Activated CD8-positive, alpha-beta memory T cell treated with anti-CD3 and anti-CD28 coated beads for 48 hours (primary cell): ENCODE measurements around the gene GMDS.

ENCODE experiments used
- DNase-seq, 3 experiments: peaks; one replicate each; pipeline ENCODE4 v3.0.0-alpha.2; 2020; ENCODE audit warnings: low read depth in 2 of 3, low spot score in 2 of 3

GMDS gene

GRCh38 chr6:1598886-1599285 is 646.5 kb downstream of the GMDS start:
- no peak for DNase-seq

GRCh38 chr6:1598433-1598832 is 647.0 kb downstream of the GMDS start:
- no peak for DNase-seq

GRCh38 chr6:1597924-1598323 is 647.5 kb downstream of the GMDS start:
- no peak for DNase-seq

- DNase-seq: no peak
Measured at GRCh38 chr6:1597121-1597744, 648.2 kb downstream of the GMDS start.

DNA sequence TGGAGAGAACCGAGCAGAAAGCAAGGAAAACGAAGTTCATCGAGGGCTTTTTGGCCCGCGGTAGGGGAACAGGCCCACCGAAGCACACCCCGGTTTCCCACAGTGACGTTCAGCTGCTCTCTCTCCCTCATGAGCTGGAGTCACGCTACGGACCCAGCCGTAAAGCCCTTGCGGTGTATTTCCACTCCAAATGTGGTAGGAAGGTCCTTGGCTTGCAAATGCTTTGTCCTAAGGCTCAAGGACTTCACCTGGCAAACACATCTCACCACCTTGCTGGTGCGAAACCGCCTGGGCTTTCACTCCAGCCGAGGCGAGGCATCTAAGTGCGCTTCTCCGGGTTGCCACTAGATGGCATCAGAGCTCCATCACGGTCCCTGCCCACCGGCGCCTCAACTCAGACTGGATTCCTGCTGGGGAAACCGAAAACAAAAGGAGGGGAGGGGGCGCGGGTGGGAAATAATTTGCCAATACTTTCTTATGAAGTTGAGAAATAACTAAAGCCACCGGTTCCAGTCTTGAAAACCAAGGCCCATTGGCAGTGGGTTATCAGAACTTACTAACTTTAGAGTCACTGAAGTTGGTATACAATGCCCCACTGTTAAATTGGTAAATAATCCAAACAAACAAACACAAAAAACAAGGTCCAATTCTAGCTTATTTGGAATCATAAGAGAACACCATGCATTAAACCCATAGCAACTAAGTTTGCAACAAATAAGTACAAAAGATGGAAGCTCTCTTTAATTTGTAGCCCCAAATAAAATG is 649.1 kb downstream of the GMDS start:
- peak in 1 of 3 experiments; percentile 53 for DNase-seq

DNA sequence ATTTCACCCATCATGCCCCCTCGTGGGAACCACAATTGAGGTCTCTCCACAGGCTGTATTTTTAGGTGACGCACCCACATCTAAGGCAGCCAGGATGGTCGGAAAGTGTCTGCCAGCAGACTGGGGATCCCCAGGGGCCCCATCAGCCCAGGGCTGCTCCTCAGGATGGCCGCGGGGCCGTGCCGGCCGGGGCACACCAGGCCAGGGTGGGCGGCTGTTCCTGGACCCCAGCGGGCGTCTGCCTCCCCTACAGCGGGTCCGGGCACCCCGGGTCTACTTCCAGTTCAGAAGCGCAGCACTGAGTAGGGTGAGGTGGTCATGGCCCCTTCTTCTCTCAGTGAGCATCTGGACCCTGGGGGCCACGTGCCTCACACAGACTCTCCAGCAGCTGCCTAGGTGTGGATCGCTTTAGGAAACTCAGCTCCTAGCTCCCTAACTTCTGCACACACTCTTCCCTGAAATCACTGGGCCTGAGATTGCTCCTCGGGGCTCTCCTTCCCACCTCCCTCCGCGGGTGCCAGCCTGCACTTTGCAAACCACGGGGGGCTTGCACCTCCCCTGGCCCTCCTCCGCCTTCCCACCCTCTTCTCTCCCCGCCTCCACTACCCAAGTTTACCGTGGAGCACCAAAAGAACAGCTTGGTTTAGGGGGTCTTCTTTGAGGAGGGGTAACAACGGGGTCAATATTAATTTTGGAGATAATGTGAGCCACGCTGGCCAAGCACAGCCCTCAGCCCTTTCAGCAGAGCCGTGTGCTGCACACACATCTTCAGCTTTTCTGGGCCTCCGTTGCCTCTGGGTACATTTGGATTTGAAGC is 649.9 kb downstream of the GMDS start:
- DNase-seq: no peak

DNA sequence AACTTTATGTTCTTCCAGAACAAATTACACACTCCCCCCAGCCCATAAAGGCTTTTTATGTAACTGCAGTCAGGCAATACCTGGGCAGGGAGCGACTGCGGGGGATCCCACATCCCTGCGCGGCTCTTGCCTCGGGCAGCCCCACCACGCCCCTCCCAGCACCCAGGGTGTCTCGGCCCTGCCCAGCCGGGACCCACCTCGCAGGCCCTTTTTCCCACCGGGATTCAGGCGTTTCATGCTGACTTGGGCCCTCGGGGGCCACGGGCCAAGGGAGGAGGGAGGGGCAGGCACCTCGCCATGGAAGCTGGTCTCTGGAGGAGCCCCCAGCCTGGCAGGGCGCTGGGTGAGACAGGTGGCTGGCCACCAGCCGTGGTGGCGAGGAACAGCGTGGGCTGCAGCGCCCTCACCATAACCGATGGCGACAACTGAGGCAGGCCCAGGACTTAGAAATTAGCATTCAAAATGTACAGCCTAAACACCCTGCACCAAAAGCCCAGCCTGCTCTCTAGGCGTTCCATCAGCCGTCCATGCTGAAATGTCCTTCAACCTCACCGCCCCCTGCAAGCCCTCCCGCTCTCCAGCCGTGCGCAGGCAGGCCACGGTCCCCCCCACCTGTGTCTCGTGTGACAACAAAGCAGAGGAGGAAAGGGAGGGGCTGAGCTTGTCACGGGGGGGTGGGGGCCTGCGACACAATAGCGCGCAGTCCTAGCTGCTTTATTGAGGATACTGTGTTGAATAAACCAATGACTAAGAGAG is 650.8 kb downstream of the GMDS start:
- DNase-seq: no peak

DNA sequence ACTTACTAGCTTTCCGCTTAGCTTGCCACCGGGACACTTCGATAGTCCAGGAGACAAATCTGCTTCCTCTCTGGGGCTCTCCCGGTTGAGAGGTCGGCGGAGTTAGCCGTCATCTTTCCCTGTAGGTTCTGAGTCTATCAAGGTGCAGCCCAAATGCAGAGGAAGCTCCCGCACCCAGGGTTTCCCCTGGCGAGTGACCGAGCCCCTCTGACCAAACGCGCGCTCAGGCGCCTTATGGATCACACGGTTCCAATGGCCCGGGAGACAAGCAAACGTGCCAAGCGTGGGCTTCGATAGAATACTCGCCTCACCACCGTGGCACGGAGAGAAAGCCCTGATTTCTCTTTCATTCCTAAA is 651.5 kb downstream of the GMDS start:
- no peak for DNase-seq

- no peak for DNase-seq
Measured at GRCh38 chr6:1593286-1593957, 652.0 kb downstream of the GMDS start.

DNA sequence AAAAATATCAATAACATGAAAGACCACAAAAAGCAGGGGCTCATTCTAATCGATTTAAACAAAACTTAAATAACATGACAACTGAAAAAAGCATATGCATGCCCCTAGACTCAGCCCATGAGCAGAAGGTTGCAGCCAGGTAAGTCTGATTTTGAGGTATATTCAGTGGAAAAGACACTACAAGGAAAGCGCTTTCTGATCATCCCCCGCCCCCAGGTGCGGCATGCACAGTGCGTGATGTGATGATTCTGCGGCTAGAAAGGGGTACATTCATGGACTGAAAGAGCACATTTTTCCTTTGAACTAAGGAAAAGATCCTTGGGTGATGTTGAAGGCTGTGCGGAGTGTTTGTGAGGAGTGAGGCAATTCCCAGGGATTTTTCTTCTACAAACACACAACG is 652.6 kb downstream of the GMDS start:
- DNase-seq: no peak

DNA sequence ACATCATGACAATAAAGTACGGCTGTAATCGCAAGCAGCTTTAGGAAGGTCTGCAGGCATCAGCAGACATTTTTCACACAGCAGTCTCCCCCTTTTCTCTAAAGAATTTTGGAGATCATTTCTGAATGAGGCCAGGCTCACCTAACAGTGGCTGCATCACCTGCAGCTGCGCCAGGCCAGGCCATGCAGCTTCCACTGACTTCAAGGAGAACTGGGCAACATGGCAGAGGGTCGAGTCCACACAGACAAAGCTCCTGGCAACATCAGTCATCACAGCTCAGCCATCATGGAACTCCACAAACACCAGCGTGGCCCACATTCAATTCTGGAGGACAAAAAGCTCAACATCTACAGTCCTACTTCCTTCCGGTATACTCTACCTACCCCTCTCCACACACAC is 653.5 kb downstream of the GMDS start:
- no peak for DNase-seq

- no peak for DNase-seq
Measured at GRCh38 chr6:1591243-1591642, 654.2 kb downstream of the GMDS start.

DNA sequence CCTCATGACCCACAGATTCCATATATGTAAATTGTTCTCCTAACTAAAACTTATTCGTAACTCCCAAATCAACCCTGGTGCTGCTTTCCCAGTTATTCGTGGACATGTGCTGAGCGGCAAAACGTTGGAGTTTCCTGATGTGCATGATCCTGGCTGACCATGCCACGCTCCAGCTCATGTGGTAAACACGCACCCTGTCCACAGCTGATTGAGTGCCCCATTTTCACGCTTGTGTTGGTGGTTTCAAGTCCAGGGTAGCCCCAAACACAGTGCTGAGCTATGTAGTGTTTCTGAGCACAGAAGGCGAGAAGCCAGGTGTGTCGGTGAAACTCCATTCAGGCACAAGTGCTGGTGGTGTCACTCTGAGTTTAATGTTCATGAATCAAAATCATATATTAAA is 654.8 kb downstream of the GMDS start:
- no peak for DNase-seq

DNA sequence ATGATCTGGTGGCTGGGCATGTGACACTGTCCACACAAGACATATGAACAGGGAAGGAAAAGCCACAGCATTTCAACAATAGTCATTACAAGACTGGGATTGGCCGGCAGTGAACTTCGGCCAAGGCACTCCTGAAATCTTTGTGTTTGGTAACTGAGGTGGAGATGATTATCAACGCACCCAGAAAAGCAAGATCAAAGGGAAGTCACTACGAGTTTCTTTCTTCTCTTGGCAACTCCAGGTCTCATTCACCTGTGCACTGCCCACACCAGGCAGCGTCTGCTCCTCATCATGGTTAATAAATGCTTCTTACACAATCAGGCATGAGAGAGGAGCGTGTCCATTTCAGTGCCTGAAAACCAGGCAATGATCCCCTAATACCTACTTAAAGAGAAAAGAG is 656.2 kb downstream of the GMDS start:
- DNase-seq: no peak

GRCh38 chr6:1587977-1588376 is 657.4 kb downstream of the GMDS start:
- DNase-seq: no peak

GRCh38 chr6:1587546-1587945 is 657.9 kb downstream of the GMDS start:
- no peak for DNase-seq

- DNase-seq: no peak
Measured at GRCh38 chr6:1586861-1587450, 658.4 kb downstream of the GMDS start.

DNA sequence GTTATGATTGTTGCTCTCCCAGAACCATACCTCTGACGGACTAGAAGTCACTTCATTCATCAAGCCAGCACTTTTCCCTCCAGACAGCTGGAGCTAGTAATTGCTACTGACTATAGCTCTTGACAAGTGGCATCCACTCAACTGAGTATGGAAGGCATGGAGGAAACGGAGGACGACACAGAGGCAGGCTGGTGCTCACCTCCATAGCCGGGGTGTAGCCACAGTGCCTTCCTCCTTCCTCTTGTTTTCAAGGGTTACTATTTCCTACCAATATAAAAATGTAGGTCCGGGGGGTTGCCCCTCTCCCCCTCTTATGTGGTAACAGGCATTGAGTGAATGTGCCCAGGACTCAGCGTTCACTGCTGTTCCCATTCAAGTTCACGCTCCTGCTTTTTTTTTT is 659.1 kb downstream of the GMDS start:
- no peak for DNase-seq

- no peak for DNase-seq
Measured at GRCh38 chr6:1585669-1586049, 659.7 kb downstream of the GMDS start.

DNA sequence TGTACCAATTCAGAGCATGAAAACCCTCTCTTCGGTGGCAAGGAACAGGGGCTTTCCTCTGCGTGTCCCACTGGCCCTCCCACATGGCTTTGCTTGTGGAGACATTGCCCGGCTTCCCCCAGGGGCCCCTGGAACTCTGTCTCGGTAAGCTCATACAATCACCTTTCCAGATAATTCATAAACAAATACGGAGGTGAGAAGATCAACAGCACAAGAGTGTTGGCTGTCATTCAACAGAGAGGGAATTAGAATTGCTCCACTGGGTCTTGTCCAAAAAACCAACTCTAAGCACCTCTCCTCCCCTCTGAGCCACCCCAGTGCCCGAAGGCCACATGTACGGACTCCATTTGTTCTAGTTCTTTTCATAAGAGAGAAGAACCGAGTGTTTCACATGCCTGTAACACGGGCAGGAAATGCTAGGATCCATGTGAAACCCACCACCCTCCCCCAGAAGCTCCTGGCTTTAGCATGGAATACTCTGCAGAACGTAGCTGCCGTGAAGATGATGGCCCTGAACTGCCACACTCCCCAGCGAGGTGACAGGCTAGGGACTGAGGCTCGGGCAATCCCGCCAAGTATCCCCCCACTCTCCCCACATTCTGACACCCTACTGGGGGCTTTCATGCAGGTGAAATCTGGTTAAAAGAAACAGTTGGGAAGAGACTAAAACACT is 660.3 kb downstream of the GMDS start:
- DNase-seq: no peak
